Nephron (organoid): Measurements from ENCODE around the gene CSAD.

Experiments used
- H3K27ac Mint-ChIP-seq, 3 experiments: 2 replicates each; pipeline ENCODE4 v1.8.0; 2020; ENCODE audit warnings: mixed read lengths in 3 of 3, mild to moderate bottlenecking in 2 of 3, moderate library complexity in 1 of 3
- H3K27me3 Mint-ChIP-seq: 2 replicates; pipeline ENCODE4 v1.8.0; 2021; ENCODE audit warnings: low read depth, mild to moderate bottlenecking, moderate library complexity, mixed read lengths
- H3K36me3 Mint-ChIP-seq: 2 replicates; pipeline ENCODE4 v1.8.0; 2020; ENCODE audit warnings: low read depth, mixed read lengths
- H3K4me1 Mint-ChIP-seq: 2 replicates; pipeline ENCODE4 v1.8.0; 2020; ENCODE audit warnings: mixed read lengths
- H3K4me3 Mint-ChIP-seq, 3 experiments: 2 replicates each; pipeline ENCODE4 v1.8.0; 2020; ENCODE audit warnings: mild to moderate bottlenecking in 3 of 3, mixed read lengths in 3 of 3, moderate library complexity in 2 of 3
- H3K9me3 Mint-ChIP-seq: 2 replicates; pipeline ENCODE4 v1.8.0; 2020; ENCODE audit warnings: mixed read lengths
- TF ChIP-seq, protein P1 (sequence below), 3 experiments: fragments of 200-600 bp; sonication (generic); IDR thresholded peaks; one replicate each; pipeline ENCODE4 v1.5.0; 2021; ENCODE audit warnings: antibody characterized with exemption in 3 of 3; ENCODE audit not compliant: unreplicated experiment in 3 of 3

Gene CSAD

GRCh38 chr12:53201639-53202038, 20.9 kb upstream of the CSAD start:
- TF ChIP-seq, protein P1, sequence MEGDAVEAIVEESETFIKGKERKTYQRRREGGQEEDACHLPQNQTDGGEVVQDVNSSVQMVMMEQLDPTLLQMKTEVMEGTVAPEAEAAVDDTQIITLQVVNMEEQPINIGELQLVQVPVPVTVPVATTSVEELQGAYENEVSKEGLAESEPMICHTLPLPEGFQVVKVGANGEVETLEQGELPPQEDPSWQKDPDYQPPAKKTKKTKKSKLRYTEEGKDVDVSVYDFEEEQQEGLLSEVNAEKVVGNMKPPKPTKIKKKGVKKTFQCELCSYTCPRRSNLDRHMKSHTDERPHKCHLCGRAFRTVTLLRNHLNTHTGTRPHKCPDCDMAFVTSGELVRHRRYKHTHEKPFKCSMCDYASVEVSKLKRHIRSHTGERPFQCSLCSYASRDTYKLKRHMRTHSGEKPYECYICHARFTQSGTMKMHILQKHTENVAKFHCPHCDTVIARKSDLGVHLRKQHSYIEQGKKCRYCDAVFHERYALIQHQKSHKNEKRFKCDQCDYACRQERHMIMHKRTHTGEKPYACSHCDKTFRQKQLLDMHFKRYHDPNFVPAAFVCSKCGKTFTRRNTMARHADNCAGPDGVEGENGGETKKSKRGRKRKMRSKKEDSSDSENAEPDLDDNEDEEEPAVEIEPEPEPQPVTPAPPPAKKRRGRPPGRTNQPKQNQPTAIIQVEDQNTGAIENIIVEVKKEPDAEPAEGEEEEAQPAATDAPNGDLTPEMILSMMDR (IDR thresholded peaks at IDR 0.05; ENCODE audit: unreplicated experiment in 3 of 3) = no peak
- H3K4me1 Mint-ChIP-seq = no peaks in the 10 kb centered on the region
- no peaks in the 10 kb centered on the region for H3K9me3 Mint-ChIP-seq
- no peak overlapping the region for H3K27ac Mint-ChIP-seq
- no peak overlapping the region for H3K4me3 Mint-ChIP-seq
- H3K27me3 Mint-ChIP-seq = peaks cover 33% of the 10 kb centered on the region
- no peaks in the 10 kb centered on the region for H3K36me3 Mint-ChIP-seq

- TF ChIP-seq, protein P1 (IDR thresholded peaks at IDR 0.05; ENCODE audit: unreplicated experiment in 3 of 3) = no peak
- no peaks in the 10 kb centered on the region for H3K36me3 Mint-ChIP-seq
- no peak overlapping the region for H3K27ac Mint-ChIP-seq
- H3K9me3 Mint-ChIP-seq = no peaks in the 10 kb centered on the region
- H3K4me3 Mint-ChIP-seq = no peak overlapping the region
- H3K27me3 Mint-ChIP-seq = peaks cover 36% of the 10 kb centered on the region
- H3K4me1 Mint-ChIP-seq = no peaks in the 10 kb centered on the region
Measured at GRCh38 chr12:53201177-53201541, 20.4 kb upstream of the CSAD start.

DNA sequence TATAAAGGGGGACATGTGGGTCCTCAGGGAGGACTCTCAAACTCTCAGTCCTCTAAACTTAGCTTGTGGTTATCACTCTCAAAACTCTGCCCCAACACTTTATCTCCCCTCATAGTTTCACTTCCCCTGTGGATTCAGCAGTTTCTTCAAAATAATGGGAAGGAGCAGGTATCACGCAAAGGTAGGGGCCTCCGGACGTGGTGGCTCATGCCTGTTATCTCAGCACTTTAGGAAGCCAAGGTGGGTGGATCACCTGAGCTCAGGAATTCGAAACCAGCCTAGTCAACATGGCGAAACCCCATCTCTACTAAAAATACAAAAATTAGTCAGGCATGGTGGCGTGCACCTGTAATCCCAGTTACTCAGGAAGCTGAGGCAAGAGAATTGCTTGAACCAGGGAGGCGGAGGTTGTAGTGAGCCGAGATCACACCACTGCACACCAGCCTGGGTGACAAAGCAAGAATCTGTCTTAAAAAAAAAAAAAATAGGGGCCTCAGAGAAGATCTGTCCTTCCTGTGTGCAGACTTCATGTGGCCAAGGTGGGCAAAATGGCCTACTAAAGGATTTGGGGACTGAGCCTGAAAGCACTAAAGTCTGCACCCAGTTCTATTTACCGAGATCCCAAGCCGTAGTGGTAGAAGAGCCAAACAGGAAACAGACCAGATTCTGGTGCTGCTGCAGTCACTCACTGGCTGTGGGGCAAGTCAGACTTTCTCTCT, 19.9 kb upstream of the CSAD start:
- no peaks in the 10 kb centered on the region for H3K36me3 Mint-ChIP-seq
- H3K4me3 Mint-ChIP-seq = no peak overlapping the region
- TF ChIP-seq, protein P1 (IDR thresholded peaks at IDR 0.05; ENCODE audit: unreplicated experiment in 3 of 3) = no peak
- H3K9me3 Mint-ChIP-seq = no peaks in the 10 kb centered on the region
- H3K27ac Mint-ChIP-seq = no peak overlapping the region
- H3K4me1 Mint-ChIP-seq = no peaks in the 10 kb centered on the region
- H3K27me3 Mint-ChIP-seq = peaks cover 41% of the 10 kb centered on the region

DNA sequence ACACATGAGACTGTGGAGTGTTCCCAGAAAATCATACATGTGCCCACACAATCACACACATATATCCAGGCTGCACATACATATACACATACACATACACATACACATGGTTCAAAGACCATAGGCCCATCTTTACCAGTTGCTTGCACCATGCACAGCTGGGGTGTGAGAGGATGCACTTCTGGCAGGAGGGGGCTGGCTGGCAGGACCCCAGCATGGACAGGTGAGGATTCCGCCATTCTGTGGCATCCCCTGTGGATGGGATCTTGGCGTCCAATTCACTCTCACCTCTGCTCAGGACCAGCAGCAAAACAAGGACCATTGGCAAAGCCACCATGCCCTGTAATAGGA, 19.4 kb upstream of the CSAD start:
- Mint-ChIP-seq H3K36me3 (no peaks in the 10 kb centered on the region), H3K27ac (no peak overlapping the region), H3K4me3 (no peak overlapping the region), H3K9me3 (no peaks in the 10 kb centered on the region), H3K4me1 (no peaks in the 10 kb centered on the region), H3K27me3 (peaks cover 44% of the 10 kb centered on the region)
- TF ChIP-seq, protein P1 (IDR thresholded peaks at IDR 0.05; ENCODE audit: unreplicated experiment in 3 of 3) = no peak

- H3K27me3 Mint-ChIP-seq = peaks cover 44% of the 10 kb centered on the region
- TF ChIP-seq, protein P1 (IDR thresholded peaks at IDR 0.05; ENCODE audit: unreplicated experiment in 3 of 3) = no peak
- no peaks in the 10 kb centered on the region for H3K4me1 Mint-ChIP-seq
- no peaks in the 10 kb centered on the region for H3K9me3 Mint-ChIP-seq
- H3K36me3 Mint-ChIP-seq = no peaks in the 10 kb centered on the region
- no peak overlapping the region for H3K27ac Mint-ChIP-seq
- H3K4me3 Mint-ChIP-seq = no peak overlapping the region
Measured at GRCh38 chr12:53199700-53200099, 19.0 kb upstream of the CSAD start.

GRCh38 chr12:53198486-53199110, 17.9 kb upstream of the CSAD start:
- Mint-ChIP-seq H3K4me1 (no peaks in the 10 kb centered on the region), H3K4me3 (no peak overlapping the region), H3K36me3 (no peaks in the 10 kb centered on the region), H3K9me3 (no peaks in the 10 kb centered on the region), H3K27me3 (peaks cover 44% of the 10 kb centered on the region), H3K27ac (no peak overlapping the region)
- TF ChIP-seq, protein P1 (IDR thresholded peaks at IDR 0.05; ENCODE audit: unreplicated experiment in 3 of 3) = no peak
